HepG2 (cell line): ENCODE data around the gene CD72. TPM values are rescaled to one million over a fixed set of nuclear protein-coding genes. Genes with fewer than 3 reads are reported as not detected.
A peak's percentile ranks its signal among the peaks of the same experiment; 100 is the strongest.

ENCODE experiments used
- AKNA ChIP-seq: sonication (generic); formaldehyde crosslinking; IDR thresholded peaks from 2 replicates; pipeline ENCODE4 v1.4.0; 2020; ENCODE audit warnings: missing genetic modification reagents, borderline replicate concordance
- ARNT ChIP-seq: fragments of 450-650 bp; IDR thresholded peaks from 2 replicates; pipeline ENCODE4 v1.6.1; 2017
- FOXK2 ChIP-seq: fragments of 450-650 bp; IDR thresholded peaks from 2 replicates; pipeline ENCODE4 v1.6.1; 2016
- GATA4 ChIP-seq: sonication (generic); IDR thresholded peaks from 2 replicates; pipeline ENCODE4 v1.6.1; 2016; ENCODE audit warnings: antibody characterized with exemption, low read depth, borderline replicate concordance
- GTF2F1 ChIP-seq: fragments of 150-350 bp; IDR thresholded peaks from 2 replicates; pipeline ENCODE4 v1.6.1; 2014; ENCODE audit warnings: low read length
- GTF3A ChIP-seq: sonication (generic); formaldehyde crosslinking; conservative IDR thresholded peaks from 2 replicates; pipeline ENCODE4 v1.4.0; 2020; ENCODE audit warnings: mild to moderate bottlenecking, missing genetic modification reagents
- HMG20B ChIP-seq: conservative IDR thresholded peaks from 2 replicates; pipeline ENCODE4 v1.6.1; 2016; ENCODE audit warnings: missing genetic modification reagents, missing compliant biosample characterization
- HNRNPLL ChIP-seq: fragments of 200-400 bp; formaldehyde crosslinking; IDR thresholded peaks from 2 replicates; pipeline ENCODE4 v1.6.1; 2017; ENCODE audit warnings: mild to moderate bottlenecking, low read depth, low read length; ENCODE audit not compliant: poor library complexity, severe bottlenecking
- IRF2 ChIP-seq: IDR thresholded peaks from 2 replicates; pipeline ENCODE4 v1.6.1; 2018; ENCODE audit warnings: missing genetic modification reagents, missing compliant biosample characterization
- IRF9 ChIP-seq: sonication (generic); formaldehyde crosslinking; IDR thresholded peaks from 2 replicates; pipeline ENCODE4 v1.8.0; 2022; ENCODE audit warnings: missing genetic modification reagents, mild to moderate bottlenecking, borderline replicate concordance
- KLF16 ChIP-seq, 2 experiments: sonication (generic) in 1 of 2; formaldehyde crosslinking in 1 of 2; IDR thresholded peaks; 2 replicates each; pipeline versions ENCODE4 v1.6.1 to v1.8.0; 2016 to 2023; ENCODE audit warnings: missing genetic modification reagents in 2 of 2, missing compliant biosample characterization in 1 of 2
- ONECUT2 ChIP-seq: sonication (generic); formaldehyde crosslinking; IDR thresholded peaks from 2 replicates; pipeline ENCODE4 v1.4.0; 2020; ENCODE audit warnings: missing genetic modification reagents
- RELA ChIP-seq: sonication (generic); formaldehyde crosslinking; IDR thresholded peaks from 2 replicates; pipeline ENCODE4 v1.4.0; 2020; ENCODE audit warnings: missing genetic modification reagents
- SNAI1 ChIP-seq: sonication (generic); formaldehyde crosslinking; IDR thresholded peaks from 2 replicates; pipeline ENCODE4 v1.5.0; 2020; ENCODE audit warnings: mild to moderate bottlenecking, missing genetic modification reagents, borderline replicate concordance
- SP2 ChIP-seq: sonication (generic); formaldehyde crosslinking; IDR thresholded peaks from 2 replicates; pipeline ENCODE4 v1.5.1; 2020; ENCODE audit warnings: mild to moderate bottlenecking, missing genetic modification reagents
- ZFP62 ChIP-seq: sonication (generic); formaldehyde crosslinking; IDR thresholded peaks from 2 replicates; pipeline ENCODE4 v1.4.0; 2020; ENCODE audit warnings: missing genetic modification reagents
- ZNF12 ChIP-seq: sonication (generic); formaldehyde crosslinking; IDR thresholded peaks from 2 replicates; pipeline ENCODE4 v1.5.0; 2020; ENCODE audit warnings: missing genetic modification reagents
- ZNF138 ChIP-seq: sonication (generic); formaldehyde crosslinking; IDR thresholded peaks from 2 replicates; pipeline ENCODE4 v1.5.0; 2020; ENCODE audit warnings: mild to moderate bottlenecking, low read depth, missing genetic modification reagents
- ZNF160 ChIP-seq: sonication (generic); formaldehyde crosslinking; IDR thresholded peaks from 2 replicates; pipeline ENCODE4 v1.8.0; 2022; ENCODE audit warnings: mild to moderate bottlenecking, inconsistent platforms, missing genetic modification reagents
- ZNF235 ChIP-seq: sonication (generic); formaldehyde crosslinking; IDR thresholded peaks from 2 replicates; pipeline ENCODE4 v1.8.1; 2023; ENCODE audit warnings: mild to moderate bottlenecking, missing genetic modification reagents, borderline replicate concordance
- ZNF260 ChIP-seq: sonication (generic); formaldehyde crosslinking; IDR thresholded peaks from 2 replicates; pipeline ENCODE4 v1.4.0; 2020; ENCODE audit warnings: missing genetic modification reagents, low read depth, mild to moderate bottlenecking, borderline replicate concordance
- ZNF292 ChIP-seq: sonication (generic); formaldehyde crosslinking; IDR thresholded peaks from 2 replicates; pipeline ENCODE4 v1.8.1; 2022; ENCODE audit warnings: mild to moderate bottlenecking, low read depth, missing genetic modification reagents, borderline replicate concordance
- ZNF382 ChIP-seq: sonication (generic); formaldehyde crosslinking; IDR thresholded peaks from 2 replicates; pipeline ENCODE4 v1.5.0; 2020; ENCODE audit warnings: missing genetic modification reagents, mild to moderate bottlenecking, borderline replicate concordance
- polyA plus RNA-seq, 8 experiments: library from polyadenylated mRNA; depleted of rRNA in 3 of 8; stranded (reverse) in 7 of 8; unstranded in 1 of 8; fragments of >200 nt; fragmentation: Illumina TruSeq in 4 of 8; extraction: Trizol in 4 of 8; gene quantifications; 2 replicates each; pipeline versions ENCODE4 v1.2.1 to v1.2.3, GENCODE V29; 2011 to 2016; ENCODE audit warnings: low read depth in 4 of 8, missing spikeins in 1 of 8, mixed read lengths in 1 of 8; ENCODE audit not compliant: insufficient read depth in 1 of 8
- total RNA-seq, 5 experiments: library from RNA; depleted of rRNA; stranded (reverse); fragments of >200 nt; fragmentation: Illumina TruSeq; extraction: Trizol; gene quantifications; 2 replicates each; pipeline ENCODE4 v1.2.3, GENCODE V29; 2016; ENCODE audit warnings: low read depth in 1 of 5
- TF ChIP-seq, protein P1 (sequence below): sonication (generic); formaldehyde crosslinking; IDR thresholded peaks from 2 replicates; pipeline ENCODE4 v1.4.0; 2020; ENCODE audit warnings: low read depth, mild to moderate bottlenecking, missing genetic modification reagents

CD72 gene
- total and polyA plus RNA-seq, 2 of the 13 experiments (the other 11 are each of a cell fraction or from before 2014, with no cell fraction given), result 0.18 to 1.1 TPM

GRCh38 chr9:35657546-35658136 is 39.4 kb upstream of the CD72 start, which contains the start of gene RMRP (continued):
- TF ChIP-seq, protein P1, sequence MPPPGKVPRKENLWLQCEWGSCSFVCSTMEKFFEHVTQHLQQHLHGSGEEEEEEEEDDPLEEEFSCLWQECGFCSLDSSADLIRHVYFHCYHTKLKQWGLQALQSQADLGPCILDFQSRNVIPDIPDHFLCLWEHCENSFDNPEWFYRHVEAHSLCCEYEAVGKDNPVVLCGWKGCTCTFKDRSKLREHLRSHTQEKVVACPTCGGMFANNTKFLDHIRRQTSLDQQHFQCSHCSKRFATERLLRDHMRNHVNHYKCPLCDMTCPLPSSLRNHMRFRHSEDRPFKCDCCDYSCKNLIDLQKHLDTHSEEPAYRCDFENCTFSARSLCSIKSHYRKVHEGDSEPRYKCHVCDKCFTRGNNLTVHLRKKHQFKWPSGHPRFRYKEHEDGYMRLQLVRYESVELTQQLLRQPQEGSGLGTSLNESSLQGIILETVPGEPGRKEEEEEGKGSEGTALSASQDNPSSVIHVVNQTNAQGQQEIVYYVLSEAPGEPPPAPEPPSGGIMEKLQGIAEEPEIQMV (CRISPR knock-in tag), result peak; percentile 98
- TF ChIP-seq IRF2 (peak; percentile 78), RELA (CRISPR knock-in tag) (peak; percentile 97), GTF3A (CRISPR knock-in tag) (0 out of 2 replicates have a peak, but pooled peaks have one; percentile 84), HMG20B (CRISPR knock-in tag) (peak; percentile 78; the same call in 1 of the 2 replicates), ZNF382 (CRISPR knock-in tag) (no peak), FOXK2 (peak; percentile 21; the same call in 1 of the 2 replicates), ZNF292 (peak; percentile 79; the same call in 1 of the 2 replicates), ZNF235 (CRISPR knock-in tag) (no peak), ZNF12 (0 out of 2 replicates have a peak, but pooled peaks have one; percentile 4), SP2 (CRISPR knock-in tag) (peak; percentile 53; the same call in 1 of the 2 replicates), AKNA (CRISPR knock-in tag) (peak; percentile 96; the same call in 1 of the 2 replicates), ARNT (no peak), ZFP62 (CRISPR knock-in tag) (peak; percentile 83; the same call in 1 of the 2 replicates), ZNF160 (CRISPR knock-in tag) (peak; percentile 96), KLF16 (CRISPR knock-in tag; IDR thresholded peaks at IDR 0.05) (peak in 1 of 2 experiments; percentile 98; a peak in 2 of 4 replicates), GATA4 (peak; percentile 21; the same call in 1 of the 2 replicates), SNAI1 (CRISPR knock-in tag) (no peak), IRF9 (CRISPR knock-in tag) (peak; percentile 32; the same call in 1 of the 2 replicates), GTF2F1 (0 out of 2 replicates have a peak, but pooled peaks have one; percentile 11), ONECUT2 (peak; percentile 61; the same call in 1 of the 2 replicates), HNRNPLL (peak; percentile 98), ZNF260 (CRISPR knock-in tag) (no peak), ZNF138 (CRISPR knock-in tag) (peak; percentile 92; the same call in 1 of the 2 replicates)
